ENCODE results near the gene RAB14. TPM values are rescaled to one million over a fixed set of nuclear protein-coding genes. Genes with fewer than 3 reads are reported as not detected.

Gene RAB14
- total and polyA plus RNA-seq, 10 of the 15 experiments (the other 5 are each of a cell fraction or from before 2014, with no cell fraction given) = 16.7 to 59.9 (median 25.4) TPM

DNA sequence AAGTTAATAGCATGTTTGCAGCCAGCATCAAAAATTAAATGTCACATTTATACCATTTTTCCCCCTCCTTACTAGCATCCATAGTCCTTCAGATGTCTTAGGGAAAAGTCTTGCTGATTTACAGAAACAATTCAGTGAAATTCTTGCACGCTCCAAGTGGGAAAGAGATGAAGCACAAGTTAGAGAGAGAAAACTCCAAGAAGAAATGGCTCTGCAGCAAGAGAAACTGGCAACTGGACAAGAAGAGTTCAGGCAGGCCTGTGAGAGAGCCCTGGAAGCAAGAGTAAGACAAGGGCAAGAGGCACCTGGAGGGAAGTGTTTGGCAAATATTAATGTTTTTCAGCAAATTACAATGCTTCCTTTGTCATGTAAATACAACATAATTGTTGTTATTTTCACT lies 60.4 kb downstream of the RAB14 start (continued):
- TF ChIP-seq, protein P1, sequence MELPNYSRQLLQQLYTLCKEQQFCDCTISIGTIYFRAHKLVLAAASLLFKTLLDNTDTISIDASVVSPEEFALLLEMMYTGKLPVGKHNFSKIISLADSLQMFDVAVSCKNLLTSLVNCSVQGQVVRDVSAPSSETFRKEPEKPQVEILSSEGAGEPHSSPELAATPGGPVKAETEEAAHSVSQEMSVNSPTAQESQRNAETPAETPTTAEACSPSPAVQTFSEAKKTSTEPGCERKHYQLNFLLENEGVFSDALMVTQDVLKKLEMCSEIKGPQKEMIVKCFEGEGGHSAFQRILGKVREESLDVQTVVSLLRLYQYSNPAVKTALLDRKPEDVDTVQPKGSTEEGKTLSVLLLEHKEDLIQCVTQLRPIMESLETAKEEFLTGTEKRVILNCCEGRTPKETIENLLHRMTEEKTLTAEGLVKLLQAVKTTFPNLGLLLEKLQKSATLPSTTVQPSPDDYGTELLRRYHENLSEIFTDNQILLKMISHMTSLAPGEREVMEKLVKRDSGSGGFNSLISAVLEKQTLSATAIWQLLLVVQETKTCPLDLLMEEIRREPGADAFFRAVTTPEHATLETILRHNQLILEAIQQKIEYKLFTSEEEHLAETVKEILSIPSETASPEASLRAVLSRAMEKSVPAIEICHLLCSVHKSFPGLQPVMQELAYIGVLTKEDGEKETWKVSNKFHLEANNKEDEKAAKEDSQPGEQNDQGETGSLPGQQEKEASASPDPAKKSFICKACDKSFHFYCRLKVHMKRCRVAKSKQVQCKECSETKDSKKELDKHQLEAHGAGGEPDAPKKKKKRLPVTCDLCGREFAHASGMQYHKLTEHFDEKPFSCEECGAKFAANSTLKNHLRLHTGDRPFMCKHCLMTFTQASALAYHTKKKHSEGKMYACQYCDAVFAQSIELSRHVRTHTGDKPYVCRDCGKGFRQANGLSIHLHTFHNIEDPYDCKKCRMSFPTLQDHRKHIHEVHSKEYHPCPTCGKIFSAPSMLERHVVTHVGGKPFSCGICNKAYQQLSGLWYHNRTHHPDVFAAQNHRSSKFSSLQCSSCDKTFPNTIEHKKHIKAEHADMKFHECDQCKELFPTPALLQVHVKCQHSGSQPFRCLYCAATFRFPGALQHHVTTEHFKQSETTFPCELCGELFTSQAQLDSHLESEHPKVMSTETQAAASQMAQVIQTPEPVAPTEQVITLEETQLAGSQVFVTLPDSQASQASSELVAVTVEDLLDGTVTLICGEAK (IDR thresholded peaks at IDR 0.05; ENCODE audit: borderline replicate concordance) = no peak
- TF ChIP-seq, protein P2, sequence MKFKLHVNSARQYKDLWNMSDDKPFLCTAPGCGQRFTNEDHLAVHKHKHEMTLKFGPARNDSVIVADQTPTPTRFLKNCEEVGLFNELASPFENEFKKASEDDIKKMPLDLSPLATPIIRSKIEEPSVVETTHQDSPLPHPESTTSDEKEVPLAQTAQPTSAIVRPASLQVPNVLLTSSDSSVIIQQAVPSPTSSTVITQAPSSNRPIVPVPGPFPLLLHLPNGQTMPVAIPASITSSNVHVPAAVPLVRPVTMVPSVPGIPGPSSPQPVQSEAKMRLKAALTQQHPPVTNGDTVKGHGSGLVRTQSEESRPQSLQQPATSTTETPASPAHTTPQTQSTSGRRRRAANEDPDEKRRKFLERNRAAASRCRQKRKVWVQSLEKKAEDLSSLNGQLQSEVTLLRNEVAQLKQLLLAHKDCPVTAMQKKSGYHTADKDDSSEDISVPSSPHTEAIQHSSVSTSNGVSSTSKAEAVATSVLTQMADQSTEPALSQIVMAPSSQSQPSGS (IDR thresholded peaks at IDR 0.05; ENCODE audit: low read length) = no peak
- TF ChIP-seq HDAC2 (IDR thresholded peaks at IDR 0.05) (no peak), NFIC (IDR thresholded peaks at IDR 0.05; ENCODE audit: low read depth, low read length) (no peak), ASH2L (IDR thresholded peaks at IDR 0.05; ENCODE audit: borderline replicate concordance, low read depth) (no peak), BRCA1 (IDR thresholded peaks at IDR 0.05; ENCODE audit: low read depth, low read length) (no peak), YY1 (IDR thresholded peaks at IDR 0.05; ENCODE audit: low read depth, low read length) (no peak)
- TF ChIP-seq, protein P3, sequence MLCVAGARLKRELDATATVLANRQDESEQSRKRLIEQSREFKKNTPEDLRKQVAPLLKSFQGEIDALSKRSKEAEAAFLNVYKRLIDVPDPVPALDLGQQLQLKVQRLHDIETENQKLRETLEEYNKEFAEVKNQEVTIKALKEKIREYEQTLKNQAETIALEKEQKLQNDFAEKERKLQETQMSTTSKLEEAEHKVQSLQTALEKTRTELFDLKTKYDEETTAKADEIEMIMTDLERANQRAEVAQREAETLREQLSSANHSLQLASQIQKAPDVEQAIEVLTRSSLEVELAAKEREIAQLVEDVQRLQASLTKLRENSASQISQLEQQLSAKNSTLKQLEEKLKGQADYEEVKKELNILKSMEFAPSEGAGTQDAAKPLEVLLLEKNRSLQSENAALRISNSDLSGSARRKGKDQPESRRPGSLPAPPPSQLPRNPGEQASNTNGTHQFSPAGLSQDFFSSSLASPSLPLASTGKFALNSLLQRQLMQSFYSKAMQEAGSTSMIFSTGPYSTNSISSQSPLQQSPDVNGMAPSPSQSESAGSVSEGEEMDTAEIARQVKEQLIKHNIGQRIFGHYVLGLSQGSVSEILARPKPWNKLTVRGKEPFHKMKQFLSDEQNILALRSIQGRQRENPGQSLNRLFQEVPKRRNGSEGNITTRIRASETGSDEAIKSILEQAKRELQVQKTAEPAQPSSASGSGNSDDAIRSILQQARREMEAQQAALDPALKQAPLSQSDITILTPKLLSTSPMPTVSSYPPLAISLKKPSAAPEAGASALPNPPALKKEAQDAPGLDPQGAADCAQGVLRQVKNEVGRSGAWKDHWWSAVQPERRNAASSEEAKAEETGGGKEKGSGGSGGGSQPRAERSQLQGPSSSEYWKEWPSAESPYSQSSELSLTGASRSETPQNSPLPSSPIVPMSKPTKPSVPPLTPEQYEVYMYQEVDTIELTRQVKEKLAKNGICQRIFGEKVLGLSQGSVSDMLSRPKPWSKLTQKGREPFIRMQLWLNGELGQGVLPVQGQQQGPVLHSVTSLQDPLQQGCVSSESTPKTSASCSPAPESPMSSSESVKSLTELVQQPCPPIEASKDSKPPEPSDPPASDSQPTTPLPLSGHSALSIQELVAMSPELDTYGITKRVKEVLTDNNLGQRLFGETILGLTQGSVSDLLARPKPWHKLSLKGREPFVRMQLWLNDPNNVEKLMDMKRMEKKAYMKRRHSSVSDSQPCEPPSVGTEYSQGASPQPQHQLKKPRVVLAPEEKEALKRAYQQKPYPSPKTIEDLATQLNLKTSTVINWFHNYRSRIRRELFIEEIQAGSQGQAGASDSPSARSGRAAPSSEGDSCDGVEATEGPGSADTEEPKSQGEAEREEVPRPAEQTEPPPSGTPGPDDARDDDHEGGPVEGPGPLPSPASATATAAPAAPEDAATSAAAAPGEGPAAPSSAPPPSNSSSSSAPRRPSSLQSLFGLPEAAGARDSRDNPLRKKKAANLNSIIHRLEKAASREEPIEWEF (IDR thresholded peaks at IDR 0.05; ENCODE audit: insufficient replicate concordance, low read depth, low read length) = no peak
